Measurements from ENCODE around the gene CFHR4.

- TF ChIP-seq POLR2AphosphoS5 (IDR thresholded peaks at IDR 0.05): no peak
- TF ChIP-seq, protein P1, sequence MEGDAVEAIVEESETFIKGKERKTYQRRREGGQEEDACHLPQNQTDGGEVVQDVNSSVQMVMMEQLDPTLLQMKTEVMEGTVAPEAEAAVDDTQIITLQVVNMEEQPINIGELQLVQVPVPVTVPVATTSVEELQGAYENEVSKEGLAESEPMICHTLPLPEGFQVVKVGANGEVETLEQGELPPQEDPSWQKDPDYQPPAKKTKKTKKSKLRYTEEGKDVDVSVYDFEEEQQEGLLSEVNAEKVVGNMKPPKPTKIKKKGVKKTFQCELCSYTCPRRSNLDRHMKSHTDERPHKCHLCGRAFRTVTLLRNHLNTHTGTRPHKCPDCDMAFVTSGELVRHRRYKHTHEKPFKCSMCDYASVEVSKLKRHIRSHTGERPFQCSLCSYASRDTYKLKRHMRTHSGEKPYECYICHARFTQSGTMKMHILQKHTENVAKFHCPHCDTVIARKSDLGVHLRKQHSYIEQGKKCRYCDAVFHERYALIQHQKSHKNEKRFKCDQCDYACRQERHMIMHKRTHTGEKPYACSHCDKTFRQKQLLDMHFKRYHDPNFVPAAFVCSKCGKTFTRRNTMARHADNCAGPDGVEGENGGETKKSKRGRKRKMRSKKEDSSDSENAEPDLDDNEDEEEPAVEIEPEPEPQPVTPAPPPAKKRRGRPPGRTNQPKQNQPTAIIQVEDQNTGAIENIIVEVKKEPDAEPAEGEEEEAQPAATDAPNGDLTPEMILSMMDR (IDR thresholded peaks at IDR 0.05): no peak
Observed at GRCh38 chr1:196860323-196860884, 27.4 kb upstream of the CFHR4 start.
